GM23248 (cell line): Measurements from ENCODE around the gene RARB.

Experiments
- EZH2 ChIP-seq: fragments of 200-600 bp; sonication (generic); IDR thresholded peaks from 2 replicates; pipeline ENCODE4 v1.6.1; 2018; ENCODE audit warnings: antibody characterized with exemption, mild to moderate bottlenecking; ENCODE audit not compliant: insufficient read depth, poor library complexity, severe bottlenecking
- EZH2phosphoT487 ChIP-seq: fragments of 200-600 bp; sonication (generic); IDR thresholded peaks from 2 replicates; pipeline ENCODE4 v1.6.1; 2018; ENCODE audit warnings: antibody characterized with exemption, moderate library complexity, mild to moderate bottlenecking, low read depth; ENCODE audit not compliant: insufficient read depth

- TF ChIP-seq EZH2phosphoT487: no peak
- no peak for TF ChIP-seq EZH2
These were observed 47.8 kb upstream of the RARB start for GRCh38 chr3:25380222-25380739.
